Fibroblast of skin of right quadriceps (primary cell): ENCODE measurements around the gene SHISA6.
"Not testable (repeated sequence)": the region's sequence is repeated elsewhere in the genome, so short reads cannot be mapped to it uniquely, and the experiment has no call there.

ENCODE experiments used
- DNase-seq: peaks from one replicate; pipeline ENCODE4 v3.0.0-alpha.2; 2013

Gene SHISA6

DNA sequence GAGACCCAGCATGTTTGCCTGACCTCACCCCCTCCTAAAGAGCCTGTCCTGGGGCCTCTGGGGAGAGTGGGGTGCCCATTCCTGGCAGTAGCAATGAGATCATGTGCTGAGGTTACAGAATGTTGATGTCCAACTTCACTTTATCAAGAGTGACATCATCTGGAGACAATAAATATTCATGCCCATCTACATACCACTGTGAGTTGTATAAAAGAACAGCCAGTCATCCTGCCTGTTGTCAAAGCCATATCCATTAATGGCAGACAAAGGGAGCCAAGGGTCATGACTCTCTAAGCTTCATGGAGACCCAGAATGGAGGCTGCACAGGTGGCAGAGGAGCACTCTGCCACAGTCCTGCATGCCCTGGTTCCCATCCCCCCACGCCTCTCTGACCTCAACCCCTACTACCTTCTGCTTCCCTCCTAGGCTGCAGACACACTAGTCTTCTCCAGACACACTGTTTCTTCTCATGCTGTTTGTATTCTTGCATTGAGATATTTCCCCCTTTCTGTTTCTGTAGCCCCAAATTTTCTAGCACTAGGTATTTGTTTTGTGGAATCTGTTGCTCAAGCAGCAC, 27.1 kb downstream of the SHISA6 start:
- DNase-seq: no peak

DNA sequence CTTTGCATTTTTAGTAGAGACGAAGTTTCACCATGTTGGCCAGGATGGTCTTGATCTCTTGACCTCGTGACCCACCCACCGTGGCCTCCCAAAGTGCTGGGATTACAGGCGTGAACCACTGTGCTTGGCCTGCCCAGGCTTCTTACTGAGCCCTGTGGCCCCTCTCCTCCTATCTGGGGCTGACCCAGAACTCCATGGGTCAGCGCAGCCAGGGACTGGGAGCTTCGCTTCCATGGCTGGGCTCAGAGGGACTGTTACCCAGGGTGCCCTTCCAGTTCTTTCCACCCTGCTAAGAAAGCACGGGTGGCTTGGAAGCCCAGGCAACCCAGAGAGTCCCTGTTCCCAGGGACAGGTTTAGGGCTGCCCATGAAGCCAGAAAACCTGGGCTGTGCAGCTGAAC, 28.2 kb downstream of the SHISA6 start:
- no peak for DNase-seq

- no peak for DNase-seq
Measured at GRCh38 chr17:11272191-11272590, 31.2 kb downstream of the SHISA6 start.

DNA sequence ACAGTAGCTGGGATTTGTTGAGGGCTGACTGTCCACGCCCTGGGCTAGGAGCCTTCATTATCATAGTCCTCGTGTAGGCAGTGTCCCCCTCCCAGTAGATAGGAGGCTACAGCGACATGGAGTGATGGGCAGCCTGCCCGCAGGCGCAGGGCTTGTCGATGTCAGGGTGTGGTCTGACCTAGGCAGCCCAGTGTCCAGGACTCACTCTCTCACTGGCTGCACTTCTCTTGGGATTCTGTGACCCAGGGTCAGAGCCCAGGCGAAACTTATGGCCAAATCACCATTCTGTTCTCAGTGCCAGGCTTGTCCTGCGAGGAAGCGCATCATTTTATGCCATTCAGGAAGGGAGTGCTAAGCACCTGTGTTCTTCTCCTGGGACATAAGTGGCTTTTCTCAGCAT, 32.6 kb downstream of the SHISA6 start:
- DNase-seq: no peak

- DNase-seq: no peak
Measured at GRCh38 chr17:11274106-11274505, 33.1 kb downstream of the SHISA6 start.

DNA sequence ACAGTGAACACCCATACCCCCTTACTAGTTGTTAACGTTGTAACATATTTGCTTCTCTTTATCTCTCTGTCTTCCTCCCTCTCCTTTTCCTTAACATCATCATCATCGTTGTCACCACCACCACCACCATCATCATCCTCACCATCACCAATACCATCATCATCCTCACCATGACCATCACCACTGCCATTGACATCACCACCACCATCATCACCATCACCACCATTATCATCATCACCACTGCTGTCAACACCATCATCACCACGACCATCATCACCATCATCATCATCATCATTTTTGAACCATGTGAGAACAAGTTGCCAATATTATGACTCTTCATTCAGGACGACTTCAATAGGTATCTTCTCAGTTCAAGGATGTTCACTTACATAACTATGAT, 35.5 kb downstream of the SHISA6 start:
- DNase-seq: no peak

DNA sequence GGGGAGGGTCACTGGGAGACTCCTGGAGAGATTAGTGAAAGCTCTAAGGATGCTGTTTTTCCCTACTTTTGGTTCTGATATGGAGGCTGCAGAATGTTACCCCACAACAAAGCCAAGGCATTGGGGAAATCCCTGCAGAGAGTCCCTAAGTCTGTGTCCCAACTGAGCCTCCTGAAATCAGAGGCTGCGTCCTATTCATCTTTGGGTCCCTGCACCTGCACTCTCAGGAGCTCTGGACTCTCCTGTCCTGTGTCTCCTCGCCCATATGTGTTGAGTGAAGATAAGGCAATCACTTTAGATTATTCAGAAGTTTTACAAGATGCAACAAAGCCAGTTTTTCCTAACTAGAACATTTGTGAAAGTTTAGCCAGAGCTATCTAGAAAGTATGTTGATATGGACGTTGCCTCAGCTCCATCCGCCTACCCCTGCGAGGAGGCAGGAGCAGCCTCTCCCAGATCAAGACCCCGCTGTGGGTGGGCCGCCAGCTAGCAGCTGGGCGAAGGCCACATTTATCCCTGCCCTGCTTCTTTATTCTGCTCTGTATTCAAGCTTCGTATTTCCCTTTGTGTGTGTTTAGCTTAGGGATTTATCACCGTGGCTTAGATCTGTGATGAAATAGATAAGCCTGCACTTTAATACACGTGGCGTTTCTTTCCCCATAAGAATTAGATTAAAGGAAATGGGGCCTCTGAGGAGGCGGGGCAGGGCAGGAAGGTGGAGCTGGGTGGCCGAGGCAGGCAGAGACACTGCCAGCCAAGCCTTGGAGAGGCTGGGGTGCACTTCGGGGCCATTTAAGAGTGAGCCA, 37.4 kb downstream of the SHISA6 start:
- DNase-seq: no peak

- DNase-seq: no peak
Measured at GRCh38 chr17:11278992-11279270, 37.9 kb downstream of the SHISA6 start.

GRCh38 chr17:11279776-11280344, 38.8 kb downstream of the SHISA6 start:
- DNase-seq: no peak

GRCh38 chr17:11282586-11282985, 41.6 kb downstream of the SHISA6 start:
- DNase-seq: no peak

- no peak for DNase-seq
Measured at GRCh38 chr17:11284811-11285210, 43.8 kb downstream of the SHISA6 start.

DNA sequence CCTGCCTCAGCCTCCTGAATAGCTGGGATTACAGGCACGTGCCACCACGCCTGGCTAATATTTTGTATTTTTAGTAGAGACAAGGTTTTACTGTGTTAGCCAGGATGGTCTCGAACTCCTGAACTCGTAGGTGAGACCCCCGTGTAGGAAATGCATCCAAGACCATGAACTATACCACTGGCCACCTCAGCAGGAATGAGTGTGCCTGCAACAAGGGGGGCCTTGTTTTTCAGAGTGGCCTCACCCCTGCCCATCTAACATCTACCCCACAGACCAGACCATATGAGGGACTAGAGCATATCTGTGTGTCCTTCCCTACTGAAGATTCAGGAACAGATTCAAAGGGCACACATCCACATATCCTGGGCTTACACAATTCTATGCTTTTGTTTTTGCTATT, 44.9 kb downstream of the SHISA6 start:
- no peak for DNase-seq

DNA sequence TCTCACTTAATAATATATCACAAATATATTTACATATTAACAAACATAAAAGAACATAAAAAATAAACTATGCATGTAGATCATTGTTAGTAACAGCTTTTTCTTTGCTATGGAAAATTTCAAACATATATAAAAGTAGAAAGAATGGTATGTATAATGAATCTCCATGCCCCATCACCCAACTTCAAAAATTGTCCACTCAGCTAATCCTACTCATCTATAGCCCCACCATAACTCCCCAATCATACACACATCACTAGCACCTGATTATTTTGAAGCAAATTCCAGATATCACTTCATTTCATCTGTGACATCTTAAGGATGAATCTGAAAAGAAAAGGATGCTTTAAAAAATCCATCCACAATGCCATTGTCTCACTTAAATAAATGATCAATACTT, 46.8 kb downstream of the SHISA6 start:
- no peak for DNase-seq

DNA sequence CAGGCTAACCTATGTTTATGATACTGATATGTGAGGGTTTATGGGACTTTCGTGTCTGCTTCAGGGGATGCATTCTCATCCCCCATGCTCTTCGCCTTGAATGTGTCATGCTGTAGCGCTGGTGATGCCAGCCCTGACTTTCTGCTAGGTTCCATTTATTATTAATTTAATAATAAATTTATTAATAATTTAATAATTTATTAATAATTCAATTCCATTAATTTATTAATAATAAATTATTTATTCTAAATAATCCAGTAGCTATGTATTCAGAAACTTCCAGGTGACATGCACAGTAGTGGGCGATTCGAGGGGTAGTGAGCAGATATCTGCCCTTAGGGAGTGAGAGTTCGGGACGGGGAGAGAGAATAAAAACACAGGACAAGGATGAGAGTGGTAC, 49.8 kb downstream of the SHISA6 start:
- no peak for DNase-seq

DNA sequence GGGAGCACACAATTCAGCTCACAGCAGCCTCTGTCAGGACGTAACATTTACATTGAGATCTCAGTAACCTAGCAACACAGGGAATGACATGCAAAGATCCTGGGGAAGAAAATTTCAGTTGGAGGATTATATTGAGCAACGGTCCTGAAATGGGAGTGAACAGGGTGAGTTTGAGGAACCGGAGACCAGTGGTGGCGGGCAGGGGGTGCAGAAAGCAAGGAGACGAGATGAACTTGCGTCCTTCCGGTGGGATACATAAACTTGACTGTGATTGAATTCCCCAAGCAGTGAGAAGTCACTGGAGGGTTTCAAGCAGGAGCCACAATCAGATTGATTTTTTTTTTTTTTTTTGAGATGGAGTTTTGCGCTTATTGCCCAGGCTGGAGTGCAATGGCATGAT, 51.5 kb downstream of the SHISA6 start:
- no peak for DNase-seq

GRCh38 chr17:11293480-11293879, 52.5 kb downstream of the SHISA6 start:
- no peak for DNase-seq

- DNase-seq: no peak
Measured at GRCh38 chr17:11294826-11295225, 53.8 kb downstream of the SHISA6 start.

DNA sequence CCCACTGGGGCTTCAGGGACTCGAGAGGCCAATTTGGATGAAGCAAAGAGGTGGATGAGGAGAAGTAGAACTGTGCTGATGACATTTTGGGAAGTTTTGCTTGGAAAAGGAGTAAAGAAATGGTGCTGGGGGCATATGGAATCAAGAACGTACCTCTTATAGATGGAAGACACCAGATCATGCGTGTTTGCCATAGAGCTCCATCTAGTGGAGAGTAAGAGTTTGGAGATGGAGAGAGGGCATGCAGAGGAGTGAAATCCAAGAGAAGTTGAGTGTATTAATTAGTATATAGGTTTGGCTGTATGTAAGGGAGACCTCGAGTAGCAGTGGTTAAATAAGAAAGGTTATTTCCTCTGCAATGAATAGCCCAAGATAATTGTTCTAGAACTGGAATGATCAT, 56.0 kb downstream of the SHISA6 start:
- DNase-seq: no peak

DNA sequence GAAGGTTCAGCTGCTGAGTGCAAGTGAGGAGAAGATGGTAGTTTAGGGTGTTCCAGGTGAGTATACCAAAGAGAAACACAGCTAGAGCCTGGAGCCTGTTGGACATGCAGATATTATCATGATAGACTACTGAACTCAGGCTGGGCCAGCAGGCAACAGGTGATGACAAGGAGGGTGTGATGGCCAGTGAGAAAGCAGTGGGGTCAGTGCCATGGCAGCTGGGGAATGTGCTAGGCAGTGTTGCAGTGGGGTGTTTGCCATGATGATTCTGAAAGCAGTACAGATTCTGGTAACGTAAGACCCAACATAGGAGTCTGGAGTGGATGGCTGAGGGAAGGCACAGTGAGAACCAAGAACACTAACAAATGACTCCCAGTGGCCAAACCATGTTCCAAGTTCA, 57.4 kb downstream of the SHISA6 start:
- no peak for DNase-seq

DNA sequence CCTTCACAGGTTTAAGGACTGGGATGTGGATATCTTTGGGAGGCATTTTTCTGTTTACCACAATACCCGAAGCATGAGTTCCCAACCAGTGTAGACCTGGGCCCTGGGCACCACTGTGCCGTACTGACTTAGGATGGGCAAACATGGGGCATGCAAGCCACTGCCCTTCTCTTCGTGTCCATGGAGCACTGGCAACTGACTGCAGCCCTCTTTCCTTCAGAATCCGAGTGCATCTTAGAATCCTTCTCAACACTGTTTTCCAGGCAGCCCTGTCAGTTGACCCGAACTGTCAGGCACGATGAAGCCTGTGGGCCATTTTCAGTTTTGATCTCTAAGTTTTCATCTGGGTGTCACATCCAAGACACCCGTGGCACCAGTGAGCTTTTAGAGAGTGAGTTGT, 59.2 kb downstream of the SHISA6 start:
- DNase-seq: no peak

- no peak for DNase-seq
Measured at GRCh38 chr17:11300738-11301137, 59.7 kb downstream of the SHISA6 start.

- DNase-seq: not testable (repeated sequence)
Measured at GRCh38 chr17:11301874-11302273, 60.9 kb downstream of the SHISA6 start.

- no peak for DNase-seq
Measured at GRCh38 chr17:11302401-11303186, 61.6 kb downstream of the SHISA6 start.
